HL-60/S4 treated with retinoic acid at 250 ng/mL for 4 days and 3 days (cell line): ENCODE measurements around the gene ZNF124.
"Not testable (repeated sequence)": the region's sequence is repeated elsewhere in the genome, so short reads cannot be mapped to it uniquely, and the experiment has no call there.

ENCODE experiments used
- in situ Hi-C: fragments of 300-500 bp; cut with MboI; formaldehyde crosslinking; loops from 2 replicates; pipeline ENCODE4 v1.7.0; 2022; ENCODE audit warnings: low sequenced_read_pairs

ZNF124 gene

DNA sequence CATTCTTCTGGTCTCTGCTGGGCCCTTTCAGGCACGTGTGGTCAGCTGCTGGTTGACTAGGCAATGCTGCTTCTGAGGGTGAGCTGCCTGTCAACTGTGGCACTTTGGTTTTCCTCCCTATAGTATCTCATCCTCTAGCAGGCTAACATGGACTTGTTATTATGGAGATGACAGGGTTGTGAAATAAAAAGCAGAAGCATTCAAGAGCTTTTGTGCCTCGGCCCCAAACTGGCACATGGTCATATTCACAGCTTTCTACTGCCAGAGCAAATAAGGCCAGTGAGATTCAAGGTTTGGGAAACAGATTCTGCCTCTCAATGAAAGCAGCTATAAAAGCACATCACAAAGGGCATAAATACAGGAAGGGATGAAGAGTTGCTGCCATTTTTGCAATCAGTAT is 1.6 kb upstream of the ZNF124 start:
- in situ Hi-C loops = no loop called here

DNA sequence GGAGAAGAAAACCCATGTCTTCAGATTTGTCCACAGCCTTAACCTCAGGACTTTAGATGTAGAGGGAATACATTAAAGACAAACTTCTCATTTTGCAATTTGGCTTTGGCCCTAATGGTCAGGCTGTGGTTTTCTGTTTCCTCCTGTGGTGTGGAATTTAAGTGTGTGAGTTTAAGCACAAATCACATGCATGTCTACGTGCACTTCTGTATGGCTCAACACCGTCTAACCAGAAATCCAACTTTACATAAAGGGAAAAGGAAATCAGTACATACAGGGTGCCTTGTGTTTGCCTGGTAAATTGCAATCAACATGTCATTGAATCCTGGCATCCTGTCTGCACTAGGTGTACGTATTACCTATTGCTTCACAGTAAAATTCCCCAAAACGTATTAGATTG is 1.2 kb upstream of the ZNF124 start:
- in situ Hi-C loops = no loop called here

DNA sequence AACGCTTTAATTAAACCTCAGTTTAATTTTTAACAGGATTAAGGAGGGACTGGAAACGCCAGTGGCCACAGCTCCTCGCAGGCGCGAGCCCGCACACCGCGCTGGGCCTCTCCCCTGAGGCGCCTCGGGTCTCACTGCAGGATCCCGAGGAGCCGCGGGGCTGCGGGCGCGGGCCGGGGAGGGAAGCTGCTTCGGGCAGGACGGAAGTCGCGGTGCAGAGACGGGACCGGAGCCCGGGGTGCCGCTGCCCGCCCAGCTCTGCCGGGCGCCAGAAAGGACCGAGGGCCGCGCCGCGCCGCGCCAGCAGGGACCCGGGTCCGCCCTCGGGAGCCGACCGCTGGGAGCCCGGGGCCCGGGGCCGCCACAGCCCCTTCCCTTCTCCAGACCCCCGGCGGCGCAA is 377 bp downstream of the ZNF124 start:
- in situ Hi-C loops = not testable (repeated sequence)

DNA sequence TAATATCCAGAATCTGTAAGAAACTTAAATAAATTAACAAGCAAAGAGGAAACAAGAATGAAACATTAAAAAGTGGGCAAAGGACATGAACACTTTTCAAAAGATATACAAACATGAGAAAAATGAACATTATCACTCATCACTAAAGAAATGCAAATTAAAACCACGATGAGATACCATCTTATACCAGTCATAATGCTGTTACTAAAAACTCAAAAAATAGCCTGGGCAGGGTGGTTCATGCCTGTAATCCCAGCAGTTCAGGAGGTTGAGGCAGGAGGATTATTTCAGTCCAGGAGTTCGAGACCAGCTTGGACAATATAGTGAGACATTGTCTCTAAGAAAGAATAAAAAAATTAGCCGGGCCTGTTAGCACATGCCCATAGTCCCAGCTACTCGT is 6.1 kb downstream of the ZNF124 start:
- in situ Hi-C loops = no loop called here

DNA sequence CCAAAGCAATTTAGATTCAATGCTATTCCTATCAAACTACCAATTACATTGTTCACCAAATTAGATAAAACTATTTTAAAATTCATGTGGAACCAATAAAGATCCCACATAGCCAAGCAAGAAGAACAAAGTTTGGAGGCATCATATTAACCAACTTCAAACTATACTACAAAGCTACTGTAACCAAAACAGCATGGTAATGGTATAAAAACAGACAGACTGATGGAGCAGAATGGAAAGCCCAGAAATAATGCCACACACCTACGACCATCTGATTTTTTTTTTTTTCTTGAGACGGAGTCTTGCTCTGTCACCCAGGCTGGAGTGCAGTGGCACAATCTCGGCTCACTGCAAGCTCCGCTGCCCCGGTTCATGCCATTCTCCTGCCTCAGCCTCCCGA is 7.1 kb downstream of the ZNF124 start:
- in situ Hi-C loops = no loop called here

DNA sequence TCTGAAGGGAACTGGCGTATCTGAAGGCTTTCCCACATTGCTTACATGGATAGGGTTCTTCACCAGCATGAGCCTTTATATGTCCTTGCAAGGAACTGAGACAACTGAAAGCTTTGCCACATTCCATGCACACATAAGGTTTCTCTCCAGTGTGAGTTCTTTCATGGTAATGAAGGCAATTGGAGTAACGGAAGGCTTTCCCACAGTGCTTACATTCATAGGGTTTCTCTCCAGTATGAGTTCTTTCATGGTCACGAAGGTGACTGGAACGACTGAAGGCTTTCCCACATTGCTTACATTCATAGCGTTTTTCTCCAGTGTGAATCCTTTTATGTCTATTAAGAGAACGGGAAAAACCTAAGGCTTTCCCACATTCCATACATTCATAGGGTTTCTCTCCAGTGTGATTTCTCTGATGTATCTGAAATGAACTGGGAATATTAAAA is 15.0 kb downstream of the ZNF124 start:
- in situ Hi-C loops = no loop called here

DNA sequence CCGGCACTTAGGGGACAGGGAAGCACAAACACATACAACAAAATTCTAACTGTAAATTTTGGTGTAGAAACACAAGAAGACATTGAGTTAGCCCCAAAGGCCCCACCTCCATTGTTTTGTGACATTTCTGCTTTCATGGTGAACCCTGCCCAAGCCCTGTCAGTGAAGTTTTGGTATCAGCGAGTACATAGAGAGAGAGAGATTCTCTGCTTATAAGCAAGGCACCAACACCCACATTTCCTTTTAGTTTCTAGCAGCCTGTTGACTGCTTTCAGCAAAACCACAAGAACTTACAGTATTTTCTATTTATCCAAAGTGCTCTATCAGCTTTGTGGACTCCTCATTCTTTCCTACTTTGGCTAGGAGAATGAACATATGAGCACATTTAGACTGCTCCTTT is 24.0 kb downstream of the ZNF124 start:
- in situ Hi-C loops = no loop called here

DNA sequence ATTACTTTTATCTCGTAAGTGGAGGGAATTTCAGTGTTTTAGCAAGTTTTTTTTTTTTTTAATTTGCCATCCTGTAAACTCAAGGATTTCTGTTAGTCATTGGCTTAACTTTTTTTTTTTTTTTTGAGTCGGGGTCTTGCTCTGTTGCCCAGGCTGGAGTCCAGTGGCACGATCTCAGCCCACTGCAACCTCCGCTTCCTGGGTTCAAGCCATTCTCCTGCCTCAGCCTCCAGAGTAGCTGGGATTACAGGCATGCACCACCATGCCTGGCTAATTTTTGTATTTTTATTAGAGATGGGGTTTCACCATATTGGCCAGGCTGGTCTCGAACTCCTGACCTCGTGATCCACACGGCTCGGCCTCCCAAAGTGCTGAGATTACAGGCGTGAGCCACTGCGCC is 24.7 kb downstream of the ZNF124 start:
- in situ Hi-C loops = not testable (repeated sequence)

DNA sequence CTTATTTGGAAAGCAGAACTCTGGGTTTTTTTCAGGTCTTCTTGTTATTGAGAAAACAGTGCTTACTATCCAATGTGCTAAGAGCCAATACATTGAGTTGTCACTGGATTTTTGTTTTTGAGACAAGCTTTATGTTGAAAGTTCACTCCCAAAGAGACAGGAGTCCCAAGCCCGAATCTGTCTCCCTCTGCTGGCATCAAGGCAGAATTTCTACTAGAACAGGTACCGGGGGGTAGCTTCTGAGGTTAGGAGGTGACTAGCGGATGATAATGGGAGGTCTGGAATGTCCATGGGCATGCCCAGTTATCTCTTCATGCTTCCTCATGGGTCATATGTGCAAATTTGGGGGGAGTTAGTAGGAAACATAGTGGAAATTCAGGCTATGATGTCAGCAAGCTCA is 25.1 kb downstream of the ZNF124 start:
- in situ Hi-C loops = no loop called here

DNA sequence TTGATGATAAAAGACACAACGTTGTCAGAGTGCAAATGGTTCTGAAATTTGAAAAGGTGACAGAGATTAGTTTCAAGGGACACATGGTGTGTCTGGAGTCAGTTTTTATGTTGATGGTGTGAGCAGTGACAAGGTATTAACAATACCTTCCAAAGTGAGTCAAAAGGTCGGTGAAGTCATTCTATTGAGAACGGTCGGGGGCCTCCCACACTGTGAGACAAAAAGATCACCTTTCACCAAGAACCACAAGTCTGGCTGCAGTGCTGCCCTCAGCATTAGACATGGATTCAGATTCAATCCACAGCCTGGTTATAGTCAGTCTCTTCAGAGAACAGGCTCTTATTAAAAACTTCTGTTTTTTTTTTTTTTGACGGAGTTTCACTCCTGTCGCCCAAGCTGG is 26.5 kb downstream of the ZNF124 start:
- in situ Hi-C loops = no loop called here

DNA sequence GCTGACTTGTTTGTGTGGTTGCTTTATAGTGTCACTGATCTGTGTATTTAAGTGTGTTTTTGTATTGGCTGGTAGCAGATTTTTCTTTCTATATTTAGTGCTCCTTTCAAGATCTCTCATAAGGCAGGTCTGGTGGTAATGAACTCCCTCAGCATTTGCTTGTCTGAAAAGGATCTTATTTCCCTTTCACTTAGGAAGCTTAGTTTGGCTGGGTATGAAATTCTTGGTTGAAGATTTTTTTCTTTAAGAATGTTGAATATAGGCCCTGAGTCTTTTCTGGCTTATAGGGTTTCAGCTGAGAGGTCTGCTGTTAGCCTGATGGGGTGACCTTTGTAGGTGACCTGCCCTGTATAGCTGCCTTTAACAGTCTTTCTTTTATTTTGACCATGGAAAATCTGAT is 32.3 kb downstream of the ZNF124 start:
- in situ Hi-C loops = not testable (repeated sequence)

DNA sequence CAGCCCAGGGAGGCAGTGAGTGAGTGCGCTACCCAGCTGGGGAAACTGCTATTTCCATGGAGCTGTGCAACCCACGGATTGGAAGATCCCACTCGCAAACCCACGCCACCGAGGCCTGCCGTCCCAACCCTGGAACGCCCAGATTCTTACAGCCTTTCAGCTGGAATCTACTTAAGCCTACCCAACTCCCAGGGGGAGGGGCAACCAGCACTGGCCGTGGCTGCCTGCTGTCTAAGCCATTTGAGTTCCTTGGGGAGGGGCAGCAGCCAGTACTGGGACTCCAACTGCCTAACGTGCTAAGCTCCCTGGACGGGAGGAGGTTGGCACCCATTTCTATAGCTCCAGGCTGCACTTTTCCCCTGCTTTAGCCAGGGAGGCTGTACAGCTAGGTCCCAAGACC is 40.6 kb downstream of the ZNF124 start:
- in situ Hi-C loops = no loop called here

DNA sequence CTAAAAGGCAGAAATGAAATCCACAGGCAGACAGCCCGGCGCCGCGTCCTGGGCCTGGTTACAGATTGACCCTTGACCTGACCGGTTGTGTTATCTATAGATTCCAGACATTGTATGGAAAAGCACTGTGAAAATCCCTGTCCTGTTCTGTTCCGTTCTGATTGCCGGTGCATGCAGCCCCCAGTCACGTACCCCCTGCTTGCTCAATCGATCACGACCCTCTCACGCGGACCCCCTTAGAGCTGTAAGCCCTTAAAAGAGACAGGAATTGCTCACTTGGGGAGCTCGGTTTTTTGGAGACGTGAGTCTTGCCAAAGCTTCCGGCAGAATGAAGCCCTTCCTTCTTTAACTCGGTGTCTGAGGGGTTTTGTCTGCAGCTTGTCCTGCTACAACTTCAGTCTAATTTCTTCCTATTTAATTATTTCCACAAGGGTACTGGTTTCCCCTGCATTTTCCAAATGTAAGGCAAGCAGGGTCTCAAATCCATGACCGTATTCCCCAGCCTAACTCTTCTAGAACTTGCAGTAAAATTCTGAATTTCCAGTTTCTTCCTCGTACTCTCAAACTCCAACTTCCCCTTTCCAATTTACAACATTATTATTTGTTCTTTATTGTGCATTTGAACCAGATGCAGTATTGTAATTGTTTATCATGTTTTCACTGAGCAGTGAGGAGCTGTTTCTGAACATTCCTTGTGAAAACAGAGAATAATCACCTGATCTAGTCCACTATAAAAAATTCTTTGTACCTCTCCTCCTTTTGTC is 44.1 kb downstream of the ZNF124 start:
- in situ Hi-C loops = not testable (repeated sequence)

DNA sequence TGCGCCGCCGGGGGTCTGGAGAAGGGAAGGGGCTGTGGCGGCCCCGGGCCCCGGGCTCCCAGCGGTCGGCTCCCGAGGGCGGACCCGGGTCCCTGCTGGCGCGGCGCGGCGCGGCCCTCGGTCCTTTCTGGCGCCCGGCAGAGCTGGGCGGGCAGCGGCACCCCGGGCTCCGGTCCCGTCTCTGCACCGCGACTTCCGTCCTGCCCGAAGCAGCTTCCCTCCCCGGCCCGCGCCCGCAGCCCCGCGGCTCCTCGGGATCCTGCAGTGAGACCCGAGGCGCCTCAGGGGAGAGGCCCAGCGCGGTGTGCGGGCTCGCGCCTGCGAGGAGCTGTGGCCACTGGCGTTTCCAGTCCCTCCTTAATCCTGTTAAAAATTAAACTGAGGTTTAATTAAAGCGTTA is 45.2 kb downstream of the ZNF124 start:
- in situ Hi-C loops = not testable (repeated sequence)

DNA sequence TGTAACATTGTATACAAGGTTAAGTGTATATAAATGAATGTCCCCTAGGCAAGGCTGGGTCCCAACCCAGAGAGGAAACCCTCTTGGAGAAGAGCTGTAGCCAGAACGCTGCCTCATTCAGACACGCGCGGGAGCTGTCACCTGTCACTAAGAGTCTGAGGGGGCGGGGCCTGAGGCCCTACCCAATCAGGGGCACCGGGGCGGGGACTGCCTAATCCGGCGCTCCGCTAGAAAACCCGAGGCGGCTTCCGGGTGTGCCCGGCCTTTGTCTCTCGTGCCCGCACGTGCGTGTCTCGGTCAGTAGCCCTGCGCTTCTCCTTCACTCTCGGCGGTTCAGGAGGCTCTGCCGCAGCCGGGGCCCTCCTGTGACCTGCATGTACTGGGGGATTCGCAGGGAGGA is 45.7 kb downstream of the ZNF124 start:
- in situ Hi-C loops = not testable (repeated sequence)

DNA sequence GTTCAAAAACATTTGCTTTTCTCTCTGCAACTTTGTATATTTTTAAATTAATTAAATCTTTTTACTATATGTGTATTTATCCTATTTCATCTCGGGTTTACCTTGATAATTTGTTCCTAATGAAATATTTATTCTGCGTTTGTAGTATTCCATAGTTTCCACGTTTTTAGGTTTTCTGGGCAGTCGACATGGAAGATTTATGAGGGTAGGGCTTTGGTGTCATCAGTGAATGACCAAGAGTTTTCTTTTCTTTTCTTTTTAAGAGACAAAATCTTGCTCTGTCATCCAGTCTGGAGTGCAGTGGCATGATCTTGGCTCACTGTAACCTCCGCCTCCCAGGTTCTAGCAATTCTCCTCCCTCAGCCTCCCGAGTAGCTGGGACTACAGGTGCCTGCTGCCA is 50.4 kb downstream of the ZNF124 start:
- in situ Hi-C loops = no loop called here

DNA sequence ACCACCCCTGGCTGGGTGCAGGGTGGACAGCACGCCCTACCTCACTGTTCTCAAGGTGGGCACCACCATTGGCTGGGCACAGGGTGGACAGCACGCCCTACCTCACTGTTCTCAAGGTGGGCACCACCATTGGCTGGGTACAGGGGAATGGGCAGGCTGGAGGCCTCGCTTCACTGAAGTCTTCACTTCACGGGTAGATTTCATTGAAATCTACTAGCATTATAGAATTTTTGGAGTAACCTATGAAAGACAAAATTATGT is 51.5 kb downstream of the ZNF124 start:
- in situ Hi-C loops = not testable (repeated sequence)

DNA sequence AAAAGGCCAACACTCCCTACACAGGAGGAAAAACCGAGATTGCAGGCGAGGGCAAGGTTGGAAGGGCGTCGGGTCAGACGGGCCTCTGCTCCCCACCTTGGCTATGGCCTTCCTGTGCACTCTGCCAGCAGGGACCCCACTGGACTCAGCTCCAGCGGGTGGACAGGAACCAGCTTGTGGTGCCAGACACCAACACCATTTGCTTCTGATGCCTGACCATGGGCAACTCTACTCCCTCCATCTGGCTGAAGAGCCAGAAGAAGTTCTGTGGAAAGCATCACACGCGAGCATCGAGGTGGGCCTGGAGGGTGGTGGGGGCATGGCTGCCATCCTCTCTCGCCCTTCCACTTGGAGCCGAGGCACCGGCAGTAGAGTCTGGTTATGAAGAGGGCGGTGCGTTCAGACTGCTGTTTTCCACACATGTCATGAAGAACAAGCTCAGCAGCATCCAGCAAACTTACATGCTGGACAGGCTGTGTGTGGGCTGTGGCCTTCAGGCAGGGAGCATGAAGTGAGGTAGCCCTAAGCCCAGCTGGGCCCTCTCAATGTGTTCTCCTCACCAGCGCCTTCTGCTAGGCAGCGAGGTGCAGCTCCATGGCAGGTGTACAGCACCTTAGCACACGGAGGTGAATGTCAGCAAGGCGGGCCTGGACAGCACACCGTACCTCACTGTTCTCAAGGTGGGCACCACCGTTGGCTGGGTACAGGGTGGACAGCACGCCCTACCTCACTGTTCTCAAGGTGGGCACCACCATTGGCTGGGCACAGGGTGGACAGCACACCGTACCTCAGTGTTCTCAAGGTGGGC is 52.0 kb downstream of the ZNF124 start:
- in situ Hi-C loops = no loop called here

DNA sequence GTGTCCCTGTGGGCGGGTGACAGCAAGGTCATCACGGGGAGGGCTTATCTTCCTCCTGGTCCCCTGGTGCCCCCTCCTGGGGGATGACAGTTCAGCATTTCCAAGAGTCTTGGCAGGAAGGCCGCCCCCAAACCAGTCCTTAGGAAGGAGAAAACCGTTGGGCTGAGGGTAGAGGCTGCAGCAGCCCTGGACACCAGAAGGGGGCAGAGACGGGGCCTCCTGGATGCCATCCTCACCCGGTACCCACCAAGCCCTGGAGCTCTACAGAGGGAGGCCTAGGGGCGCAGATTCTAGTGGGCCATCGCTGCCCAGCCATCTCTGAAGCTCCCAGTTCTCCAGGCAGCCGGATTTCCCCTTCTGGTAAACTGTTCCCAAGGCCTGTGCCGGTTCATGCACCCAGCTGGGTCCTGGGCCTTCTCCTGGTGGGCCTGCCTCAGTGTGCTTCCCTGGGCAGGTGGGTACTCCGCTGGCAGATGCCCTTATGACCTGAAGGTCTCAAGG is 52.8 kb downstream of the ZNF124 start:
- in situ Hi-C loops = no loop called here

DNA sequence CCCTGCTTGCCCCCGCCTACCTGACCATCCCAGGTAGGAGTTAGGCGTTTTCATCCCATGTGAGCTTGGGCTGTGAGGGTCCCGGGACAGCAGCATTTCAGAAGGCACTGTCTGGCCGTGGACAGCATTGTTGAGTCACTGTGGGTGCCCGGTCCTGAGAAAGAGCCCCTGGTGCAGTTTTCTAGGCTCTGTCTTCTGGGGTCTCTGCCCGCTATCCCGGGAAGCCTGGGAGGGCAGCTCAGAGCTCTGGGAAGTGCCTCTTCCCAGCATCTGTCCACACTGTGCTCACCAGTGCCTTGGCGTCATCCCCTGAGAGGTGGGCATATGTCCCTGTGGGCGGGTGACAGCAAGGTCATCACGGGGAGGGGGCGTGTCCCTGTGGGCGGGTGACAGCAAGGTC is 56.3 kb downstream of the ZNF124 start:
- in situ Hi-C loops = no loop called here

DNA sequence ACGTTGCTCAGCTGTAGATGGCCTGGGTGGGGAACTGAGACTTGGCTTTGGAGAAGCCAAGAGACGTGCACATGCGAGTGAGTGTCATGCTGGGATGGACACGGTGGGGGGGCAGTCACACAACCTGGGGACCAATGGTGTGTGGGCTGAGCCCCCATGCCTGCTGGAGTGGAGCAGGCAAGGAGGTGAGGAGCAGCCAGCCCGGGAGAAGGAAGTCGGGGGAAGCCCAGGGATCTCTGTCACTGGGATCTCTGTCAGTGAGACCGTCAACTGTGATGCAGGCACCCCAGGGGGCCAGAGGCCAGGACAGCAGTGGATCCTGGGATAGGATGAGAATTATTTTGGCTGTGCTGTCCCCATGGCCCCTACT is 56.7 kb downstream of the ZNF124 start:
- in situ Hi-C loops = no loop called here

DNA sequence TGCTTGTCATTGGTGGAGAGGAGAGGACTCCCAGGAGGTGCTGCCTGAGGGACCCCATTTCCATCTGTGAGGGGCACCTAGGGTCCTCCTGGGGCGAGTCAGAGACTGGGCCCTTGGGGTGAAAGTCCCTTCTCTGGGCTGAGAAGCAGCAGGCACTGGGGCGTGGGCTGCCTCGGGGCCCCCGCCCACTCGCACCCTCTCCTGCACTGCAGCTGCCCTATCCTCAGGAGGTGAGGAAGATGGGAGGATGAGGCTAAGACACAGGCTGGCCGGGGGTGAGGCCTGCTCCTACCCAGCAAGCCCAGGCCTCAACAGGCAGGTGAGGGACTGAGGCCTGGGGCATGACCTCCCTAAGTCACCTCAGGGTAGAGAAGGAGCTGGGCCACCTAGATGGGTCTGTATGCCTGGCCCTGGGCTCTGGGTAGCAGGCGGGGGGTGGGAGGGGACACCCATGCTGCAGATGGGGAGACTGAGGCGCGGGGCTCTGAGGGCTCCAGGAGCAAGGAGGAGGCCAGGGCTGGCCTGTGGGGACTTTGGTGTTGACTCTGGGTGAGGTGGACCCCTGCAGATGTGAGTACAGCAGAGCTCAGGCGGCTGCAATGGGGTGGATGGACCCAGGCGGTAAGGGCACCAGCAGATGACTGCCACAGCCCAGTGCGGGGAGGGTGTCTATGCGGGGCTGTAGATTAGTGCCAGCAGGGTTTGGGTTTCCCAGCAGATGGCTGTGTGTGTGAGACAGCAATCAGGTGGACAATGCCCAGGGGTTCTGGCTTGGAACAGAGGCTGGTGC is 57.3 kb downstream of the ZNF124 start:
- in situ Hi-C loops = no loop called here
